SW480 (cell line): ENCODE results near the gene SREBF1.

ENCODE experiments used
- DNase-seq: peaks from one replicate; pipeline ENCODE4 v3.0.0-alpha.2; 2016; ENCODE audit warnings: low spot score

Gene SREBF1

DNA sequence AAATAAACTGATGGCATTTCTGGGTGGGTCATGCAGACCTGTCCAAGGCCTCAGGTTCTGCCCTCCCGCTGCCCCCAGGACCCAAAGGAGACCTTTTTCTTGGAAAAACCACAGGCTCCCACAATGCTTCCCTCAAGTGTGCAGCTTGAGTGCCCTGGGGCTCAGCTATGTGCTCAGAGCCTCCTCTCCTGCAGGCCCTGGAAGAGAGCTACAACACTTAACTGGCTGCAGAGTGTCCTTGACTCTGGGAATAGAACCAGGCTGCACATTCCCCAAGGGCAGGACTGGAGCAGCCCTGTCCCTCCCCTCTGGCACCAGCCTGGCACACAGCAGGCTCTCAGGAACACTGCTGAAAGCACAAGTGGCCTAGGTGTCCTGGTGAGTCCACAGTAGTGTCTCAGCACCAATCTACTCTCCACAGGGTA lies 4.8 kb upstream of the SREBF1 start:
- no peak for DNase-seq

DNA sequence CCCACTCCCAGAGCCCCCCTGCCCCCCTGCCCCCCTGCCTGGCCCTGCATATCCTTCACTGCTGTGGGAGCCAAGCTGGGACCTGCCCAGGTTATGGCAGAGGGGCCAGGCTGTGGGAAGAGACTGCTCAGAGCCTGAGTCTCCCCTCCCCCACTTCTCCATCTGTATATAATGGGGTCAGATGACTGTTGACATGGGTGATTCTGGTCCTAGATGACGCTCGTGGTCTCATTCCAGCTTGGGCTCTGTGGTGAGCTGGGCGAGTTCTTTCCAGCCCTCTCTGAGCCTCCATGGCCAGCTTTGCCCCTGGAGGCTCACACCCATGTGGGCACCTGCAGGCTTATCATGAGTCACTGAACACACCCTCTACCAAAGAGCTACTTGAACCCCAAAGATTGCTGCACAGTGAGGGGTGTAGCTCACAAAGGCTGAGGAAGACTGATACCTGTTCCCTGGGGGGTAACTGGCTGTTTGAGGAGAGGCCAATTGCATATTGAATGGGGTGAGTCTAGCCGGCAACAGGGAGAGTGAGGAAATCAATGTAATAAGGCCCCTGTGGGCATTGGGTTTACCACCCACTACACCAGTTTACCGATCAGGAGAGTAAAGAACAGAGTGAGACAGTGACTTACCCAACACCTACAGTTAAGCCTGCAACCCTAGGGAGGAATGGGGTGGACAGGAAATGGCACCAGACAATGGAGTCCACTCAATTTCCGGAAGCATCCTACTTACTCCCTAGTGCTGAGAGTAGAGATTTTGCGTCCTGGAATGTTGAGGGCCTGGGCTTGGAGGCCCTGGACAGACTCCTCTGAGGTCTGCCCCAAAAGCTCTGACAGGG lies 4.2 kb upstream of the SREBF1 start:
- peak; percentile 43 for DNase-seq

DNA sequence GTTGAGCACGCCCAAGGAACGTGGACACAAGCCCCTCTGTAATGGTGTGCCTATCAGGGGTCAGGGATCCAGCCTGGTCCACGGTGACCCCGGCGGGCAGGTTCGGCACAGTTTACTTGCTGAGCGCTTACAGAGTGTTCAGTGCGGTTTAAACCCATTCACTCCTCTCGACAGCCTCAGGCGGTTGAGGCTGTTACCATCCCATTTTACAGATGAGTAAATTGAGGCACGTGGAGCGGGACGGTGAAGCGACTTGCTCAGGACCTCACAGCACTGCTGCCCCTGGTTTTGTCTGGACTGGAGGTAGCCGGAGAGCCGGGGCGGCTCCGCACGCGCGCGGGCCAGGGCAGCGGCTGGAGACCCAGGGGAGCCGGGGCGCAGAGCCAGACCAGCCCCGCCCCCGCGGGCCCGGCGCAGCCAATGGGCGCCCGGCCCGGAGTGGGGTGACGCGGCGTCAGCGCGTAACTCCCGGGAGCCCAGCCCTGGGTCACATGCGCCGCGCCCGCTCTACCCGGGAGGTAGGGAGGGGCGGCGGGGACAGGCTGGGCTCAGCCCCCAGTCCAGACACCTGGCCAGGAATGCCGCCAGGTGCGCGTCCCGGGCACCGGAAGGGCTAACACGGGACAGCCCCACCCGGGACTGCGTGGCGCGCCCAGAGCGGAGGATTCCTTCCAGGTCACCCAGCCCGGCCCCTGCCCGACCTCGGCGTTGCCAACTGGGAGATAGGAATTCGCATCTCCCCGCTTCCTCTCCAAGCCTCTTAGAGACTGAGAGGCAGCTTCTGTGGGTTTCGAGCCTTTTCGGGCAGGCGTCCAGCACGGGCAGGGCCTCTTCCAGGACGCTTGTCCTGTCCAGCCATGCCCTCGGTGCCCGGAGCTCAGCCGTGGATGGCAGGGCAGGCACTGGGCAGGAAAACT lies 3.3 kb upstream of the SREBF1 start:
- peak; percentile 93 for DNase-seq

DNA sequence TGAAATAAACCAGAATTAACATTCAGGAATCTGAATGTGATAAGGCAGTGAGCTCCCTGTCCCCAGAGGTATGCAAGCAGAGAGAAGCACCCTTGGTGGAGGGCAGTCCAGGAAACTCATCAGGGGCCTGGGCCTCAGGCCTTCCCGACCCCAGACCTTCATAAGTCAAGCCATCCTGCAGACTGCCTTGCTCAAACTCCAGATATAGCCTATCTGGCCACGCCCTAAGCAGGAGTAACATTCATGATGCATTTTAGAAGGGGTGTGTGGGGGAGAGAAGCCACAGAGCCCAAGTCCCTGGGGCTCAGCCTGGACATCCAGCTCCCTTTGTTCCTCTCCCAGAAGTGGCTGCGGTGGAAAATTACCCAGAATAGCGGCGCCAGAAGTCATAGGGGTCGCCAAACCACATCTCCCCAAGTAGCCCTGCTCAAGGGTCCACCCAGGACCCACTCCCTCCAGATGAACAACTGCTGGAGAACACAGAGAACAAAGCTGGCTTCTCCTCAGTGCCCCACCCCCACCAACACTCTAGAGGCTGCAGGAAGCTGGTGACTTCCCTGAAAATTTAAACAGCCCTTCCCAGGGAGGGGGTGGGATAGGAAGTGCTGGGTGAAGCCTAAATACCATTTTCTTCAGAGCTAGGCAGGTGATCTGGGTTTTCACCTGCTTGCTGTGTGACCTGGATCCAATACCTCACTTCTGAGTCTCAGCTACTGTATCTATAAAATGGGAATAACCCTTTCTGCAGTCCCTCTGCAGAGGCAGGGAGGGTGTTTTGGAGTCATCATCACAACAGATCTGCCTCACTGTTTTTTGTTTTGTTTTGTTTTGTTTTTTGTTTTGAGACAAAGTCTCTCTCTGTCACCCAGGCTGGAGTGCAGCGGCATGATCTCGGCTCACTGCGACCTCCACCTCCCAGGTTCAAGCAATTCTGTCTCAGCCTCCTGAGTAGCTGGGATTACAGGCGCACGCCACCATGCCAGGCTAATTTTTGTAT lies 1.5 kb upstream of the SREBF1 start:
- peak; percentile 84 for DNase-seq

DNA sequence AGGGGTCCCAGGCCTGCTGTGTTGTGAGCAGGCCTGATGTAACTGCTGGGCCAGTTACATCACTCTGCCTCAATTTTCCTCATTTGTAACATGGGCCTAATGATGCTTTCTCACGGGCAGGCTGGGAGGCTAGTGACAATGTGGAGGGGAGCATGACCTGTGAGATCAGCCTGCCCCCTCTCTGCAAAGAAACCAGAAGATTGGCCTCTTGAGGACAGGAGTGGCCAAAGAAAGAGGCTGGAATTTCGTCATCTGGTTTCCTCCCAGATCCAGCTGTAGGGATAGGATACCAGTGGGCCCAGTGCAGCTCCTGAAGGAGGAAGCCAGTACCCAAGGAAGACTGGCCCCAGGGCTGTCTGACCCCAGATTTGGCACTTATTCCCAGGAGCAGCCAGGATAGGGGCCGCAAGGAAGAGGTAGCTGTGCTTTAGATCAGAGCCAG lies 615 bp upstream of the SREBF1 start:
- peak; percentile 57 for DNase-seq

DNA sequence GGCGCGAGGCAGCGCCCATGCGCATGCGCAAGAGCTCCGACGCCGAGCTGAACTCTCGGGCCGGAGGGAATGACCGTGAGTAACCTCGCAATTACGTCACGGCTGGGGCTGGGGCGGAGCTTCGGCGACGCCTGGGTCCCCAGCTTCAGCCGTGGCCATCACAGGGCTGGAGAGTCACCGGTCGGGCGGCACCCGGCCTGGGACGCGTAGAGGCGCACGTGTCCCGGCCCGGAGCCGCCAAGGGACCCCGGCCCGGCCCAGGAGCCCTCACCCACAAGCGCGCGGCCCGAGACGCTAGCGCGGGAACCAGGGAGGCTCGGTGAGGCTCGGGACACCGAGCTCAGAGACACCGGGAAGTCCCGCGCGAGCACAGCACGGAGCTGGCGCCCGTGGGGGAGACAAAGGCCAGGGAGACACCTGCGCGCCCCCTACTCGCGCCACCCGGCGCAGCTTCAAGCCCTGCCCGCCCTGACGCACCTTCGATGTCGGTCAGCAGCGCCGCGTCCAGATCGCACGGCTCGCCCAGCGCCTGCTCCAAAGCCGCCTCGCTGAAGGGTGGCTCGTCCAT lies 452 bp downstream of the SREBF1 start:
- peak; percentile 94 for DNase-seq

DNA sequence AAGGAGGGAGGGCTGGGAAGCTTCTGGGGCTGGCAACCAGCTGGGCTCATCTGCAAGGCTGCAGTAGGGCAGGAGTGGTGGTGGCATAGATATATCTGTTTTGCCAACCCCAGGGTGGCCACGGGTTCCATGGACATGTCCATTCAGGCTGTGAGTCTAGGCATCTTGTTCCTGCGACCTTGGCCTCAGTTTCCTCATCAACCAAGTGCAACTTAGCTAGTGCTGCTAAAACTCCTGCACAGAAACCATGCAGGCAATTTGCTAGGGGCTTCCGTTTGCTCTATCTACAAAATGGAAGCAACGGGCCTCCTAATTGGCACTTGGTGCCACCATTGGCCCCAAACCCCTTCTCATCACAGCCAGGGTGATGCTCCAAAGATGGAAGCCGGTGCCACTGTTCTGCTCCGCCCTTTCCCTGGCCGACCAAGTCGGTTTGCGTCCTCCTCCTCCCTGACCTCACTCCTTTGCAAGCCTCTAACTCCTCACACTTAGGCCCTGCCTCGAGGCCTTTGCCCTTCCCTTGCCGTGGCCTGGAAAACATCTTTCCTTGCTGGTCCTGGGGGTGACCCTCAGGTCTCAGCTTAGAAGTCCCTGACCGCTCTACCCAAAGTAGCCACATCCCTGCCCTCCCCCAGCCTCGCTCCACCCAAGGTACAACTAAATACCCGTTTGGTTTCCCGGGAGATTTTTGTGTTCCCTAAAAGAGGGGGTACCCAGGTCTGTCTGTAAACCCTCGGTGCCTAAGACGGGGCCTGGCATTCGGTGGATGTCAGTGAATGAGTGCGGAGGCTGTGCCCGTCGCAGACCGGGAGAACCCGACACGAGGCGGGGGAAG lies 1.2 kb downstream of the SREBF1 start:
- DNase-seq, result no peak

DNA sequence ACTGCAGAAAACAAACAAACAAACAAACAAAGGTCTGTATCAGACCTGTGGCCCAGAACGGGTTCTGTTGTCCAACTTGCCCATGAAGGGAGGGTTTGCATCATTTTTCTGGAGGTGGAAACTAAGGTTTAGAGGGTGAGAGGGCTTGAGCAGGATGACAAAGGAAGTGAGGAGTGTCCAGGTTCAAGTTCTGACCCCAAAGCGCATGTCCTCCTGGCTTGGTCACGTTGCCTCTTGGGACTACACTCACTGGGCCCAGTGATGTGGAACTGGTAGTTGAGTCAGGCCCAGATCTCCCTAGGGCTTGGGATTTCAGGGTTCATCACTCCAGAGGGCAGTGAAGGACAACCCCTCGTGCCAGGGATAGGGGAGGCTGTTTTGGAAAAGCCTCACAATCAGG lies 1.8 kb downstream of the SREBF1 start:
- DNase-seq, result no peak

DNA sequence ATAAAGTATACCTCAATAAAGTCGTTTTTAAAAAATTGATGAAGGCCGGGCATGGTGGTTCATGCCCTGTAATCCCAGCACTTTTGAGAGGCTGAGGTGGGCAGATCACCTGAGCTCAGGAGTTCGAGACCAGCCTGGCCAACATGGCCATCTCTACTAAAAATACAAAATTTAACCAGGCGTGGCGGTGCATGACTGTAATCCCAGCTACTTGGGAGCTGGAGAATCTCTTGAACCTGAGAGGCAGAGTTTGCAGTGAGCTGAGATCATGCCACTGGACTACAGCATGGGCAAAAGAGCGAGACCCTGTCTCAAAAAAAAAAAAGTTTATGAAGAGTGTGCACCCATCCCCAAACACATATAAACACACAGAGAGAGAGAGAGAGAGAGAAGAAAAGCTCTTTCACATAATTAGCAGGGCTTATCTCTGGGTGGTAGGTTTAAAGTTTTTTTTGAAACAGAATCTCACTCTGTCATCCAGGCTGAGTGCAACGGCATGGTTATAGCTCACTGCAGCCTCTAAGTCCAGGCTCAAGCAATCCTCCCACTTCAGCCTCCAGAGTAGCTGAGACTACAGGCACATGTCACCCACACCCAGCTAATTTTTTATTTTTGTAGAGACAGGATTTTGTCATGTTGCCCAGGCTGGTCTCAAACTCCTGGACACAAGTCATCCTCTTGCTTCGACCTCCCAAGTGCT lies 3.0 kb downstream of the SREBF1 start:
- DNase-seq, result no peak

DNA sequence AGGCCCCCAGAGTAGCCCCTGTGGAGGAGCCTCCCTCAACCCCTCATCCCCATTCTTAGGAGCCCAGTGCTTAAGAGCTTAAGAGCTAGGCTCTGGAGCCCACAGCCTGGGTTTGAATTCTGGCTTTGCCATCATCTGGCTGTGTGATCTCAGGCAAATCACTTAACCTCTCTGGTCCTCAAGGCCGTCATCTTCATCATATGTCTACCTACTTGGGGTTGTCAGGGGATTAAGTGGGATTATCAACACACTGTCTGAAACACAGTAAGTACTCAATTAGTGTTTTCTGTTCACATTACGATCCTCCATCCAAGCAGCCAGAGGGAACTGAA lies 4.8 kb downstream of the SREBF1 start:
- DNase-seq, result no peak

DNA sequence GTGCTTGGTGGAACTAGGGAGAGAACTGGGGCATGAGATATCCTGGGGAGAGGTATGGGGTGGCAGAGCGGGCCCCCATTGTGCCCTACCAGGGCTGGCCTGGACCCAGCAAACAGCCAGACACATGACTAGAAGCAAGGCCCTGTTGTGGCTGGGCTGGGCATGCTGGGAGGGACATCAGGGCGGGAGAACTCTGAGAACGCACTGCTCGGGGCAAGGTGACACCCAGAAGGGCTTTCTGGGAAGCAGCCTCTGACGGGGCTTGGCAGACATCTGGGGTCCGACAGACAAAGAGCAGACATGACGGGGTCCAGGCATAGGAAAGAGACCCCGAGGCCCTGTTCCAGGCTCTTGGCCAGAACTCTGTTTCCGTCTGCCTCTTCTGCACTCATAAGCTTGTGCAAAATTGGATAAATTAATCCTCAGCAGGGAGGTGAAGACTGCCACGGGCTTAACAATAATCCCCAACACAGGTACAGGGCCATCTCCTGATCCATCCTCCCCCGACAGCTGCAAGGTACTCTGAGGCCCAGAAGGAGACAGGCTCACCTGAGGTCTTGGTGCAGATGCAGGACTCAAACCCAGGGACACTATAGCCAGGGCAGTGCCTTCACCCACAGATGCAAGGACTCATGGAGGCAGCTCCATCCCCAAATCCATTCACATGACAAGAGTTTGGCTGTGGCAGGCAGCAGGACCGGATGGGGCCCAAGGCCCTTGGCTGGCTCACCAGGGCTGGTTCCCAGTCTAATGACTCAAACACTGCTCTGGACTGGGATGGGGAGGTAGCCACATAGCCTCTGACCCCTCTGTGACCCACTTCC lies 5.4 kb downstream of the SREBF1 start:
- no peak for DNase-seq

DNA sequence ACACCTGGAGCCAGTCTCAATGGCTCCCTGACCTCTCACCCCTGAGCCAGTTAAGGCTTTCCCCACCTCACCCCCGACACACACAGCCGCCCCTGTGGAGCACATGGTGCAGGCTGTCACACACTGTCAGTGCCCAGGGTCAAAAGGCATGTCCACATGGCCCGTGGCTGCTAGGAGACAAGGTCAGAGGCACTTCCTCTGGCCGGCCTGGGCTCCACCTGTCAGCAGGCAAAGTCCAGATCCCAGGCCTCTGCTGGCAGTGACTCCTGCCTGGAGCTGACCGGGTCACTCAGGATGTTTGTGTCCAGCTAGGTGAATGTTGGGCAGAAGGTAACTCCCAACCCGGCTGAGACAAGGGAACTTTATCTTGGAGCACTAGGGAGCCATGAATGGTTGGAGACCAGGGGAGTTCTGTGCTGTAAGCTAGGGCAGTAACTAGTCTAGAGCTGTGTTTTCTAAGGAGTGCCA lies 6.0 kb downstream of the SREBF1 start:
- no peak for DNase-seq

DNA sequence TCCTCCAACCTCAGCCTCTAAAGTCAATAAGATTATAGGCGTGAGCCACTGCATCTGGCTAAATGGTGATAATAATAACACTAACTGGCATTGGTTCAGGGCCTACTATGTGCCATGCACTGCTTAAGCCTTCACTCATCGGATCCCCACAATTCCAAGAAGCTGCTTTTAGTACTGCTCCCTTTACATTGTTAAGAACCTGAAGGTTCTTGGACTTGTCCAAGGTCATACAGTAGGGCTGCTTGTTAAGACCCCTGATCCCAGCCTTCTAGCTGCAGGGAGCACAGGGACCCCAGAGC lies 6.6 kb downstream of the SREBF1 start:
- no peak for DNase-seq

DNA sequence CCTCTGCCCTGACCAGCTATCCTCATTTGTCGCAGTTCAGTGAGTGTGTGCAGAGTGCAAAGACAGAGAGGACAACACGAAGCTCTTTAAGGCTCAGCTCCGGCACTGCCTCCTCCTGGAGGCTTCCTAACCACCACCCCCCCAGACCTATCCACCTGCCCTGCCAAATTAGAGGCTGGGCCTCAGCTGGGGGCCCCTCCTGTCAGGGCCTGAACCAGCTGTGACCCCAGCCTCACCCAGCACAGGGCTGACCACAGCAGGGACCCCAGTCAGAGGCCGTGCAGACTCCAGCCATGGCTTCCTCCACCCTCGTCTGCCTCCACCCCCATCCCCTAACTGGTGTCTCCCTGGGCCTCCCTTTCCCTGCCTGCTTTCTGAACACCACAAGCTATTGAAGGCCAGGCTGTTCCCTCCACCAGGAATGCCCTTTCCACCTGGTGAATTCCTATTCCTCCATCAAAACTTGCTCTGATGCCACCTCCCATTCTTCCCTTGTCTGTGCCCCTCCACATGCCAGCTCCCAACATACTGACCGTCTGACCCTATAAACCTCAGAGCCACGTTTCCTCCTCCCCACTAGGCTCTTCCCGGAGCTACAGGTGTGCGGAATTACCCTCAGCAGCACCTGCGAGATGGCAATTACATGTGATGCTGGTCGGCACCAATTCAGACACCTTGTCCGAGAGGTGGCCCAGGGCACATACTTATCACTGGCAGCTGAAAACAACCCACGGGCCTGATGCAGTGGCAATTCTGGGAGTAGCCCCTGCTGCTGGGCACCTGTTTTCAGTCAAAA lies 8.8 kb downstream of the SREBF1 start:
- DNase-seq, result no peak

DNA sequence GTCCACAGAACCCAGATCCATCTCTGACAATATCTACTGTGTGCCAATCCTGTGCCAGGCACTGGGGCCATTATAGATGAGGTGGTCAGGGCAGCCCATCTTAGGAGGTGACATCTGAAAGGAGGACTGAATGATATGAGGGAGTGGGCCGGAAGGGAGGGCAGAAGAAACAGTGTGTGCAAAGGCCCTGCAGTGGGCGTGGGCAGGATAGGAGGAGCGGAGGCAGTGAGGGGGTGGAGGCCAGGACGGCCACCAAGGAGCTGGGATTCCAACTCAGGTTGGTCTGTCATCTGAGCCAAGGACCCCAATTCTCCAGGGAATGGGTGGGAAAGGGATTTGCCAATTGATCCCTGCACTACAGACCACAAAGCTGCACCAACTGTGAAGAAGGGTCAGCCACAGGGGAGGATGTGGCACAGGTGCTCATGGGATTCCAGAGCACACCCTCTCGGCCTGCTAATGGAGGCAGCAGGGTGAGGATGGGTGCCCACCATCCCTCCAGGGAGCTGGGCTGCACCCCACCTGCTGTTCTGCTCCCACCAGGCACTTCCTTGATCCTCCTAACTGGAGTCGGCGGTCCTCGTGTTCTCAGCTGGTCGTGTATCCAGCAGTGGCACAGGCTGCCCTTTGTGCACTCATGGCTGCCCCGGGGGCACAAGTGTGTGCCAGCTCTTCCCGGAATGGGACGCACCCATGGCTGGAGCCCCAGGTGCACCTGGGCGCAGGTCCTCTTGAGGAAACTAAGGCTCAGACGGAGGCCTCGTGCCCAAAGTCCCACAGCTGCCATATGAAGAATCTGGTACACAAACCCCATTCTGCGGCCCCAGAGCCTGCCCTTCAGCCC lies 9.6 kb downstream of the SREBF1 start:
- DNase-seq, result no peak

DNA sequence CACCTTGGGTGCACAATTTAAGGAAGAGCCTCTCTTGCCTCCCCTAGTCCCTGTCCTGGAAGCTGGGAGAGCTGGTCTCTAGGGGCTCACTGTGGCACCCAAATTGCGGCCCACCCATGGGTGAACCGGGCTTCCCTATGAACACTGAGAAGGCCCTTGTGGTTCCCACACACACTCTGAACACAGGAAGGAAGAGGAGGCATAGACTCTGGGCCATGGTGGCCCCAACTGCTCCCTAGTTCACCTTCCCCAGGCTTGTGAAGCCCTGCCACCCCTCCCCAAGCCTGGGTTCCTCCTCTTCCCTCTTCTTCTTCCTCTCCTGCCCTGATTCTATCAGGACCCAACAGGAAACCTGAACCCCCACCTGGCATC lies 10.5 kb downstream of the SREBF1 start:
- no peak for DNase-seq

DNA sequence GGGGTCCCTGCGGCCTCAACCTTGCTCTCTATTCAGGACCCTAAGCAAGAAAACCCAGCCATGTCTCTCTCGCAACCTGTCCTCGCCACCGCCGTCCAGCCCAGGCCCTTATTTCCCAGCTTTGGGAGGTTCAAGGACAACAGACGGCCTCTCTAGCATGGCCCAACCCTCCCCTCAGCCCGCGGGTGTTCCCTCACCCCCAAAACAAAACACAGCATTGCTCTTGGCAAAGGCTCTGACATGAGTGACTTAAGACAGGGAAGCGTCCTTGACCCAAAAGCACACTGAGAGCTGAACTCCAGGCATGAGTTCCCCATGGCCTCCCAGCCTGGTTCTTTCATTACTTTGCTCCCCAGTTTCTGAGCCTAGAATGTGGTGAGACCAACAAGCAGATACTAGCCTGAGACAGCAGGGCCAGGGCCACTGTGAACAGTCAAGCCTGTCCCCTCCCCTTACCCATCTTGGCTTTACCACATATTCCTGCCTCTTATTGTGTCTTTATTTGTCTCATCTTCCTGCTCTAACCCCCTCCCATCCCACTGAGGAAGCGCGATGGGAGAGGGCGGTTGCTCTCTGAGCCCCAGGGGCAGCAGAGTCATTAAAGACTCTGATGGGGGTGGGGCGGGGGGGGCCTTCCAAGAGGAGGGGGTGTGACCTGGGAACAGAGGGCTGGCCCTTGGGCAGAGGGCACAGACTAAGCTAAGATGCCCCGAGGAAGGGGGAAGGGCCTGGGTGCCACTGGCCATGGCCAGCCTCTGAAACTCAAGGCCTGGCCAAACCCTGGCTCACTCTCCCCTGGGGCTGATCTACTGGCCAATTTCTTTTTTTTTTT lies 11.8 kb downstream of the SREBF1 start:
- no peak for DNase-seq
